GM12873 (cell line): ENCODE measurements around the gene RGS4.

Experiments
- TF ChIP-seq, protein P1 (sequence below): IDR thresholded peaks from 2 replicates; pipeline ENCODE4 v1.5.1; 2012; ENCODE audit warnings: low read depth, mild to moderate bottlenecking, moderate library complexity, low read length, control low read depth; ENCODE audit not compliant: insufficient read depth; ENCODE audit errors: missing control alignments

RGS4 gene

DNA sequence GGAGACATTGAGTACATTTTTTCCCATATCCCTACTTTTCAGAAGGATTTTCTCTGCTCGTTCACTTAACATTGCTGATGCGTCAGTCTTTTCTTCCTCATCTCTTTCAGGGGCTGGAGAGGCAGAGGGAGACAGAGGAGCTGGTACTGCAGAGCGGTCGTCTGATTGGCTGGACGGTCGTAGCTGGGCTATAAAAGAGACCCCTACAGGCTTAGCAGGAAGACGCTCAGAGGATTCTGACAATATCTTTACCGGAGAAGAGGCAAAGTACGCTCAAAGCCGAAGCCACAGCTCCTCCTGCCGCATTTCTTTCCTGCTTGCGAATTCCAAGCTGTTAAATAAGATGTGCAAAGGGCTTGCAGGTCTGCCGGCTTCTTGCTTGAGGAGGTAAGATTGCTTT, at the start of gene RGS4:
Gene RGS4 (plus strand): TSS at position 220 of the 400 bp plus-strand sequence. CDS start 124 bp downstream, at position 344.
- TF ChIP-seq, protein P1, sequence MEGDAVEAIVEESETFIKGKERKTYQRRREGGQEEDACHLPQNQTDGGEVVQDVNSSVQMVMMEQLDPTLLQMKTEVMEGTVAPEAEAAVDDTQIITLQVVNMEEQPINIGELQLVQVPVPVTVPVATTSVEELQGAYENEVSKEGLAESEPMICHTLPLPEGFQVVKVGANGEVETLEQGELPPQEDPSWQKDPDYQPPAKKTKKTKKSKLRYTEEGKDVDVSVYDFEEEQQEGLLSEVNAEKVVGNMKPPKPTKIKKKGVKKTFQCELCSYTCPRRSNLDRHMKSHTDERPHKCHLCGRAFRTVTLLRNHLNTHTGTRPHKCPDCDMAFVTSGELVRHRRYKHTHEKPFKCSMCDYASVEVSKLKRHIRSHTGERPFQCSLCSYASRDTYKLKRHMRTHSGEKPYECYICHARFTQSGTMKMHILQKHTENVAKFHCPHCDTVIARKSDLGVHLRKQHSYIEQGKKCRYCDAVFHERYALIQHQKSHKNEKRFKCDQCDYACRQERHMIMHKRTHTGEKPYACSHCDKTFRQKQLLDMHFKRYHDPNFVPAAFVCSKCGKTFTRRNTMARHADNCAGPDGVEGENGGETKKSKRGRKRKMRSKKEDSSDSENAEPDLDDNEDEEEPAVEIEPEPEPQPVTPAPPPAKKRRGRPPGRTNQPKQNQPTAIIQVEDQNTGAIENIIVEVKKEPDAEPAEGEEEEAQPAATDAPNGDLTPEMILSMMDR: no peak

DNA sequence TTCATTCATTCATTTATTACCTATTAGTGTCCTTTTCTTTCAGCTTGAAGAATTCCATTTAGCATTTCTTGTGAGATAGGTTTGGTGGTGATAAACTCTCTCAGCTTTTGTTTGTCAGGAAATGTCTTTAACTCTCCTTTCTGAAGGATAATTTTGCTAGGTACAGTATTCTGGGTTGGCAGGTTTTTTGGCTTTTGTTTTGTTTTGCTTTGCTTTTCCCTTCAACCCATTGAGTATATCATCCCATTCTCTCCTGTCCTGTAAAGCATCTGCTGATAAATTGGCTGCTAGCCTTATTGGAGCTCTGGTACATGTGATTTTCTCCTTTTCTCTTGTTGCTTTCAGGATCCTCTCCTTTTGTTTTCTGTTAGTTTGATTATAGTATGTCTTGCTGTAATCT, 47.0 kb upstream of the RGS4 start:
- TF ChIP-seq, protein P1: no peak

DNA sequence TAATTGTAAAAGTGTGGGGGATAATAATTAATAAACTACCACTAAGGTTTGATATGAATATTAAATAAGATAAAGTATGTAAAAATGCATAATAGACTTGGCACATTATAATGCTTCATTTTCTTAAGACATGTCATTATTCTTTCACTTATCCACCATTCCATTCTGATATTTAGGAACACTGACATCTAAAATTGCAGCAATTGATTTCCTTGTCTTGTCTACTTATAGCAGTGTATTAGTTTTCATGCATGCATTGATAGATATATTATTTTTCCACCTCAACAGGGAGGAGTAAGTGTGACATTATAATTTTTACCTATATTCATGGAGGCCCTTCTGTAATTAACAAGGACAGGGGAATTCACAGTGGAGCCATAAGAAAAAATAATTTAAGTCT, 41.6 kb upstream of the RGS4 start:
- TF ChIP-seq, protein P1: no peak

DNA sequence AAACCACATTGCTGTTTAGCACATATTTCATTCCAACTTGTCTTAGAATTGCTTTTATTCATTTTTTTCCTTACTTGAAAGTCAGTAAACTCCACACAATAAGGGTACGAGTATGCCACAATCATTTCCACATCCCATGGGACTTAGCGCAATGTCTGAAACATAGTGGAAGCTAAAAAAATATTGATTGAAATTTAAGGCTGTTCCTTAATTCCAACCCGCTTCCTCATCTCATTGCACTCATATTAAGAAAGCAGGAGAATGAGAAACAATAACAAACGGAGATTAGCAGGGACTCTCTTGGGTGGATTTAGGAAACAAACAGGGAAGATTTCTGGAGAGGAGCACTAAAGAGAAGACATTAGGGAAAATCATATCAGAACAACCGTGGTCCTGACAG, 39.3 kb upstream of the RGS4 start:
- TF ChIP-seq, protein P1: no peak

DNA sequence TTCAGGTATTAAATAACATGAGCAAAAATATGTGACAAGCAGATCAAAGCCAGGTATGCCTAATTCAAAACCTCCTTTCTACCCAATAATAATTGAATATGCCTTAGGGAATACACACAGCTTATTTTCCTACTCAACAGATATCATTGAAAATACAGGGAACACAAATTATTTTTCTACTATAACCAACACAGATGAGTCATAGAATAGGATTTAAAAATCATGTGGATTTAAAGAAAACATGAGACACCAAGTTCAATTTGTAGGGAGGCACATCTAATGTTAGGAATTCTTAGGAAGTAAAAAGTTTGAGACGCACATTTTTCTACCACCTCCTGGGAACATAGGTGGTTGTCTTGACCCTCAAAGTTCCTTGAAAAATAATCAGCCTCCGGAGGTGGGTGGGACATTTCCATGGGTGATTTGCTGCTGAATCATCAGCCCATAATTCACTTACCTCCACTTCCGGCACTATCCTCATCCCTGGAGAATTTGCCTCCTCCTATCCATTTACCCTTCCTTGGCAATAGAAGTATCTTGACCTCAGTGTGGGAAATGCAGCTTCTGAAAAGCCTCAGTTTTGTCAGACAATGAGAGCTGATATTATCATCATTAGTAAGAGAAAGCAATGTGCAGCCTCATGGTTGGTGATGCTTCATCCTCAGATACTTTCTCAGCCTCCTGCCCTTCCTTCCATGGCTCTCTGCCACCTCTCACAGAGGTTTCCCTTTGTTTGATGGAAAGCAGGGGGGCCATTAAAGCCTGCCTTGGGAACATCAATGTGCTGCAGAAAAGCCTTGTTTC, 33.5 kb upstream of the RGS4 start:
- TF ChIP-seq, protein P1: no peak

DNA sequence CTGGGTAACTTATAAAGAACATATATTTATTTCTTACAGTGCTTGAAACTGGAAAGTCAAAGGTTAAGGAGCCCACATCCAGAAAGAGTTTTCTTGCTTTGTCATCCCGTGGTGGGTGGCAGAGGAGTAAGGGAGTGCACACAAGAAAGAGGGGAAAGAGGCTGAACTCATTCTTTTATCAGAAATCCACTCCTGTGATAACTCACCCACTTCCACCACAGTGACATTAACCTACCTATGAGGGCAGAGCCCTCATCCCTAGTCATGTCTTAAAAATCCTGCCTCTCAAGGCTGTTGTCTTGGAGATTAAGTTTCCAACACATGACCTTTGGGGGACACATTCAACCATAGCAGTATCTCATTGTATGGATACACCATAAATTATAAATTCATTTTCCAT, 32.5 kb upstream of the RGS4 start:
- TF ChIP-seq, protein P1: no peak

DNA sequence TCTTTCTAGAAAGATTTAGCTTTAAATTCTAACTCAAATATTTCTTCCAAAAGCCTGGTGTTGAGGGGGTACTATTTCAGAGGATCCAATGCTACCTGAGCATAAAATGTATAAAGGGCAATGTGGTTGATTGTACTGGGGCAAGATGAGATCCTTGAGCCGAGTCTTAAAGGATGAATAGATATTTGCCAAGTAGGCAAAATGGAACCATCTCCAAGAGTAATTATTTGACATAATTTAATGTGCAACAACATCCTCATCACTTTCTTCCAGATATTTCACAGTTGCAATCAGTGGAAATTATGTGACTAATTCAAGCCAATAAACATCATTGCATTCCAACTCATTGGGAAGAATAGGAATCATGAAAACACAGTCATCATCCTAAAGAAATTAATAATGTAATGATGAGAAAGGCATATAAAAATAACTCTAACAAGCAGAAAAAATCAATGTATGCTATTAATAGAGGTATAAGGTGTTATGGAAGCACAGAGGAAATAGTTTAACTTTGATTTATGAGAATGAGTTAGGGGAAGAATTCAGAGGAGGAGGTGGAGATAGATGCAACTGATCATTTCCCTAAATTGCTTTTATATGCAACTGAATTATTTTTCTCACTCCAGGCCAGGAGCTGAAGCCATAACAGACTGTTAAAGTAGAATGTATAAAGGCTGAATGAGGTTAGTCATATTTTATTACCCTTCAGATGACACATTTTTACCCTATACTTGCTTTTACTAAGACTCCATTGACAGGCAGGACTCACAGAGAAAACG, 30.0 kb upstream of the RGS4 start:
- TF ChIP-seq, protein P1: no peak
